HepG2 (cell line): ENCODE data around the gene PPARA. TPM values are rescaled to one million over a fixed set of nuclear protein-coding genes. Genes with fewer than 3 reads are reported as not detected.
A peak's percentile ranks its signal among the peaks of the same experiment; 100 is the strongest.

Experiments used
- AGO1 ChIP-seq: fragments of 200-400 bp; formaldehyde crosslinking; IDR thresholded peaks from 2 replicates; pipeline ENCODE4 v1.6.1; 2017; ENCODE audit warnings: mild to moderate bottlenecking, low read depth, low read length, moderate library complexity; ENCODE audit not compliant: poor library complexity, severe bottlenecking
- FIP1L1 ChIP-seq: fragments of 200-400 bp; formaldehyde crosslinking; IDR thresholded peaks from 2 replicates; pipeline ENCODE4 v1.6.1; 2018; ENCODE audit warnings: low read depth, mild to moderate bottlenecking, low read length, moderate library complexity, borderline replicate concordance; ENCODE audit not compliant: insufficient read depth
- GABPB1 ChIP-seq: IDR thresholded peaks from 2 replicates; pipeline ENCODE4 v1.6.1; 2016; ENCODE audit warnings: mild to moderate bottlenecking, missing genetic modification reagents, moderate library complexity, missing compliant biosample characterization
- NFIB ChIP-seq: sonication (generic); formaldehyde crosslinking; IDR thresholded peaks from 2 replicates; pipeline ENCODE4 v1.9.0; 2021; ENCODE audit warnings: missing genetic modification reagents, mild to moderate bottlenecking, borderline replicate concordance
- PRDM4 ChIP-seq: sonication (generic); formaldehyde crosslinking; IDR thresholded peaks from 2 replicates; pipeline ENCODE4 v1.9.0; 2021; ENCODE audit warnings: missing genetic modification reagents, borderline replicate concordance
- SMC3 ChIP-seq: IDR thresholded peaks from 2 replicates; pipeline ENCODE4 v1.6.1; 2011; ENCODE audit warnings: low read length, improper control_type of control experiment
- ZBTB34 ChIP-seq: sonication (generic); formaldehyde crosslinking; IDR thresholded peaks from 2 replicates; pipeline ENCODE4 v1.8.0; 2022; ENCODE audit warnings: mild to moderate bottlenecking, missing genetic modification reagents
- ZFP1 ChIP-seq: IDR thresholded peaks from 2 replicates; pipeline ENCODE4 v1.6.1; 2016
- ZKSCAN8 ChIP-seq: IDR thresholded peaks from 2 replicates; pipeline ENCODE4 v1.6.1; 2016; ENCODE audit warnings: borderline replicate concordance, missing genetic modification reagents, missing compliant biosample characterization
- ZNF12 ChIP-seq: sonication (generic); formaldehyde crosslinking; IDR thresholded peaks from 2 replicates; pipeline ENCODE4 v1.5.0; 2020; ENCODE audit warnings: missing genetic modification reagents
- ZNF124 ChIP-seq: sonication (generic); formaldehyde crosslinking; IDR thresholded peaks from 2 replicates; pipeline ENCODE4 v1.4.0; 2020; ENCODE audit warnings: missing genetic modification reagents
- ZNF205 ChIP-seq: IDR thresholded peaks from 2 replicates; pipeline ENCODE4 v1.6.1; 2018; ENCODE audit warnings: missing biosample characterization, missing genetic modification reagents
- ZNF234 ChIP-seq: sonication (generic); formaldehyde crosslinking; conservative IDR thresholded peaks from 2 replicates; pipeline ENCODE4 v1.5.1; 2020; ENCODE audit warnings: mild to moderate bottlenecking, missing genetic modification reagents
- ZNF296 ChIP-seq: sonication (generic); formaldehyde crosslinking; conservative IDR thresholded peaks from 2 replicates; pipeline ENCODE4 v1.5.0; 2020; ENCODE audit warnings: mild to moderate bottlenecking, missing genetic modification reagents
- ZNF333 ChIP-seq: sonication (generic); formaldehyde crosslinking; IDR thresholded peaks from 2 replicates; pipeline ENCODE4 v1.4.0; 2020; ENCODE audit warnings: mild to moderate bottlenecking, missing genetic modification reagents, borderline replicate concordance
- ZNF383 ChIP-seq: sonication (generic); formaldehyde crosslinking; IDR thresholded peaks from 2 replicates; pipeline ENCODE4 v1.4.0; 2020; ENCODE audit warnings: missing genetic modification reagents, mild to moderate bottlenecking, borderline replicate concordance
- ZNF503 ChIP-seq: sonication (generic); formaldehyde crosslinking; IDR thresholded peaks from 2 replicates; pipeline ENCODE4 v1.4.0; 2020; ENCODE audit warnings: missing genetic modification reagents
- ZNF543 ChIP-seq: sonication (generic); formaldehyde crosslinking; IDR thresholded peaks from 2 replicates; pipeline ENCODE4 v1.4.0; 2020; ENCODE audit warnings: mild to moderate bottlenecking, missing genetic modification reagents
- ZNF746 ChIP-seq: sonication (generic); formaldehyde crosslinking; IDR thresholded peaks from 2 replicates; pipeline ENCODE4 v1.8.0; 2022; ENCODE audit warnings: mild to moderate bottlenecking, missing genetic modification reagents
- polyA plus RNA-seq, 8 experiments: library from polyadenylated mRNA; depleted of rRNA in 3 of 8; stranded (reverse) in 7 of 8; unstranded in 1 of 8; fragments of >200 nt; fragmentation: Illumina TruSeq in 4 of 8; extraction: Trizol in 4 of 8; gene quantifications; 2 replicates each; pipeline versions ENCODE4 v1.2.1 to v1.2.3, GENCODE V29; 2011 to 2016; ENCODE audit warnings: low read depth in 4 of 8, missing spikeins in 1 of 8, mixed read lengths in 1 of 8; ENCODE audit not compliant: insufficient read depth in 1 of 8
- total RNA-seq, 5 experiments: library from RNA; depleted of rRNA; stranded (reverse); fragments of >200 nt; fragmentation: Illumina TruSeq; extraction: Trizol; gene quantifications; 2 replicates each; pipeline ENCODE4 v1.2.3, GENCODE V29; 2016; ENCODE audit warnings: low read depth in 1 of 5
- TF ChIP-seq, protein P1 (sequence below): sonication (generic); formaldehyde crosslinking; IDR thresholded peaks from 2 replicates; pipeline ENCODE4 v1.5.1; 2020; ENCODE audit warnings: missing genetic modification reagents, mild to moderate bottlenecking, borderline replicate concordance
- TF ChIP-seq, protein P2 (sequence below): sonication (generic); formaldehyde crosslinking; IDR thresholded peaks from 2 replicates; pipeline ENCODE4 v1.5.0; 2020; ENCODE audit warnings: missing genetic modification reagents

The PPARA gene
- total and polyA plus RNA-seq, 2 of the 13 experiments (the other 11 are each of a cell fraction or from before 2014, with no cell fraction given) = 18.2 to 24.7 TPM

- no peak for TF ChIP-seq SMC3
- peak; percentile 85; the same call in 1 of the 2 replicates for TF ChIP-seq ZNF543 (CRISPR knock-in tag)
- TF ChIP-seq ZKSCAN8 (CRISPR knock-in tag) = peak; percentile 59; the same call in 1 of the 2 replicates
- peak; percentile 45; the same call in 1 of the 2 replicates for TF ChIP-seq GABPB1 (CRISPR knock-in tag)
- 0 out of 2 replicates have a peak, but pooled peaks have one; percentile 18 for TF ChIP-seq ZNF746
- TF ChIP-seq NFIB = no peak
- TF ChIP-seq, protein P1, sequence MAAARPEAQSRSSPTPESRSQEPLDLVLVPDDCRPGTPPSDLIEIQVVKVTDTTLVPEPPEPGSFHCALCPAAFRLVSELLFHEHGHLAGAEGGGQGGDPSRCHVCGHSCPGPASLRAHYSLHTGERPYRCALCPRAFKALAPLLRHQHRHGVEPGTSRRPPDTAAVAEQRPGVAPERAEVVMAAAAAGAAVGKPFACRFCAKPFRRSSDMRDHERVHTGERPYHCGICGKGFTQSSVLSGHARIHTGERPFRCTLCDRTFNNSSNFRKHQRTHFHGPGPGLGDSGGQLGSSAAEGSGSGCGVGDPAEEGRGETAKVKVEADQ (CRISPR knock-in tag) = no peak
- TF ChIP-seq ZFP1 = no peak
- TF ChIP-seq ZBTB34 = no peak
- no peak for TF ChIP-seq PRDM4 (CRISPR knock-in tag)
- no peak for TF ChIP-seq ZNF503 (CRISPR knock-in tag)
- no peak for TF ChIP-seq FIP1L1
- TF ChIP-seq ZNF124 (CRISPR knock-in tag) = no peak
- TF ChIP-seq, protein P2, sequence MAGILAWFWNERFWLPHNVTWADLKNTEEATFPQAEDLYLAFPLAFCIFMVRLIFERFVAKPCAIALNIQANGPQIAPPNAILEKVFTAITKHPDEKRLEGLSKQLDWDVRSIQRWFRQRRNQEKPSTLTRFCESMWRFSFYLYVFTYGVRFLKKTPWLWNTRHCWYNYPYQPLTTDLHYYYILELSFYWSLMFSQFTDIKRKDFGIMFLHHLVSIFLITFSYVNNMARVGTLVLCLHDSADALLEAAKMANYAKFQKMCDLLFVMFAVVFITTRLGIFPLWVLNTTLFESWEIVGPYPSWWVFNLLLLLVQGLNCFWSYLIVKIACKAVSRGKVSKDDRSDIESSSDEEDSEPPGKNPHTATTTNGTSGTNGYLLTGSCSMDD (CRISPR knock-in tag) = no peak
- no peak for TF ChIP-seq ZNF205 (CRISPR knock-in tag)
- TF ChIP-seq ZNF333 (CRISPR knock-in tag) = no peak
- no peak for TF ChIP-seq ZNF234
- TF ChIP-seq ZNF12 (CRISPR knock-in tag) = no peak
- TF ChIP-seq ZNF383 = no peak
- no peak for TF ChIP-seq AGO1
- peak; percentile 95 for TF ChIP-seq ZNF296 (CRISPR knock-in tag)
Observed at GRCh38 chr22:46132830-46133587, 17.3 kb upstream of the PPARA start (continued).
